WTC11 (cell line): ENCODE results near the gene SH3PXD2A.

Experiments used
- CREM ChIP-seq: sonication (generic); formaldehyde crosslinking; IDR thresholded peaks from 2 replicates; pipeline ENCODE4 v1.8.1; 2022; ENCODE audit warnings: mild to moderate bottlenecking, missing genetic modification reagents, moderate library complexity
- JUN ChIP-seq: sonication (generic); formaldehyde crosslinking; IDR thresholded peaks from 2 replicates; pipeline ENCODE4 v1.8.0; 2023; ENCODE audit warnings: mild to moderate bottlenecking, missing genetic modification reagents
- NFE2L1 ChIP-seq: sonication (generic); formaldehyde crosslinking; IDR thresholded peaks from 2 replicates; pipeline ENCODE4 v1.8.1; 2023; ENCODE audit warnings: missing genetic modification reagents
- TEAD4 ChIP-seq: sonication (generic); formaldehyde crosslinking; IDR thresholded peaks from 2 replicates; pipeline ENCODE4 v1.8.0; 2022; ENCODE audit warnings: mild to moderate bottlenecking, missing genetic modification reagents
- ZNF416 ChIP-seq: fragments of 250-450 bp; sonication (Bioruptor Pico); IDR thresholded peaks from 2 replicates; pipeline ENCODE4 v1.9.0; 2021; ENCODE audit warnings: mild to moderate bottlenecking, inconsistent platforms
- TF ChIP-seq, protein P1 (sequence below): sonication (generic); formaldehyde crosslinking; IDR thresholded peaks from 2 replicates; pipeline ENCODE4 v1.8.1; 2022; ENCODE audit warnings: missing genetic modification reagents, borderline replicate concordance
- TF ChIP-seq, protein P2 (sequence below): fragments of 200-600 bp; IDR thresholded peaks from 2 replicates; pipeline ENCODE4 v1.8.0; 2022; ENCODE audit warnings: antibody characterized with exemption
- TF ChIP-seq, protein P3 (sequence below): sonication (generic); formaldehyde crosslinking; IDR thresholded peaks from 2 replicates; pipeline ENCODE4 v1.8.1; 2022; ENCODE audit warnings: mild to moderate bottlenecking, missing genetic modification reagents, moderate library complexity, borderline replicate concordance
- TF ChIP-seq, protein P4 (sequence below): sonication (generic); formaldehyde crosslinking; conservative IDR thresholded peaks from 2 replicates; pipeline ENCODE4 v1.8.1; 2022; ENCODE audit warnings: mild to moderate bottlenecking, missing genetic modification reagents
- TF ChIP-seq, protein P5 (sequence below): fragments of 250-450 bp; sonication (Bioruptor Pico); IDR thresholded peaks from 2 replicates; pipeline ENCODE4 v1.9.0; 2021; ENCODE audit warnings: mild to moderate bottlenecking
- TF ChIP-seq, protein P6 (sequence below): fragments of 250-450 bp; sonication (Bioruptor Pico); IDR thresholded peaks from 2 replicates; pipeline ENCODE4 v2.1.2; 2022; ENCODE audit warnings: mild to moderate bottlenecking, moderate library complexity
- TF ChIP-seq, protein P7 (sequence below): sonication (generic); formaldehyde crosslinking; IDR thresholded peaks from 2 replicates; pipeline ENCODE4 v1.8.0; 2022; ENCODE audit warnings: mild to moderate bottlenecking, missing genetic modification reagents
- TF ChIP-seq, protein P8 (sequence below): sonication (generic); formaldehyde crosslinking; IDR thresholded peaks from 2 replicates; pipeline ENCODE4 v1.8.1; 2023; ENCODE audit warnings: mild to moderate bottlenecking, missing genetic modification reagents, moderate library complexity

DNA sequence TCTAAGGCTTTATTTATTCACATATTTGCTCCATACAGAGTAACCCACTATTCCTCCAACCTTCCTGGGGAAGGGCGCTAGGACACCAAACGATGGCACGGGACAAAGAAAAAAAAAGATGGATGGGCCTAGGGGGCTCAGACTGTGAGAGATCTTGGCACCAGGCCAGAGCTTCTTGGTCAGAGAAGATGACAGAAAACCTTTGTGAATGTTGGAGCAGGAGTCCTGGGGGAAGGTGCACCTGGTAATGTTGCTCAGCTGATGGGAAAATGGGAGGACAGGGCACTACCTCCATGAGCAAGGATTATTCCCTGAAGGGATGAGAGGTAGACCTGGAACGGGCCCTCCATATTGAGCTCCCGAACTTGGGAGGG lies 1.4 kb upstream of the SH3PXD2A start:
- TF ChIP-seq JUN (CRISPR knock-in tag) (no peak), CREM (CRISPR knock-in tag) (no peak), NFE2L1 (no peak), ZNF416 (CRISPR knock-in tag) (no peak), TEAD4 (CRISPR knock-in tag) (no peak)
- TF ChIP-seq, protein P1, sequence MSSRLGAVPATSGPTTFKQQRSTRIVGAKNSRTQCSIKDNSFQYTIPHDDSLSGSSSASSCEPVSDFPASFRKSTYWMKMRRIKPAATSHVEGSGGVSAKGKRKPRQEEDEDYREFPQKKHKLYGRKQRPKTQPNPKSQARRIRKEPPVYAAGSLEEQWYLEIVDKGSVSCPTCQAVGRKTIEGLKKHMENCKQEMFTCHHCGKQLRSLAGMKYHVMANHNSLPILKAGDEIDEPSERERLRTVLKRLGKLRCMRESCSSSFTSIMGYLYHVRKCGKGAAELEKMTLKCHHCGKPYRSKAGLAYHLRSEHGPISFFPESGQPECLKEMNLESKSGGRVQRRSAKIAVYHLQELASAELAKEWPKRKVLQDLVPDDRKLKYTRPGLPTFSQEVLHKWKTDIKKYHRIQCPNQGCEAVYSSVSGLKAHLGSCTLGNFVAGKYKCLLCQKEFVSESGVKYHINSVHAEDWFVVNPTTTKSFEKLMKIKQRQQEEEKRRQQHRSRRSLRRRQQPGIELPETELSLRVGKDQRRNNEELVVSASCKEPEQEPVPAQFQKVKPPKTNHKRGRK (CRISPR knock-in tag): no peak
- TF ChIP-seq, protein P2, sequence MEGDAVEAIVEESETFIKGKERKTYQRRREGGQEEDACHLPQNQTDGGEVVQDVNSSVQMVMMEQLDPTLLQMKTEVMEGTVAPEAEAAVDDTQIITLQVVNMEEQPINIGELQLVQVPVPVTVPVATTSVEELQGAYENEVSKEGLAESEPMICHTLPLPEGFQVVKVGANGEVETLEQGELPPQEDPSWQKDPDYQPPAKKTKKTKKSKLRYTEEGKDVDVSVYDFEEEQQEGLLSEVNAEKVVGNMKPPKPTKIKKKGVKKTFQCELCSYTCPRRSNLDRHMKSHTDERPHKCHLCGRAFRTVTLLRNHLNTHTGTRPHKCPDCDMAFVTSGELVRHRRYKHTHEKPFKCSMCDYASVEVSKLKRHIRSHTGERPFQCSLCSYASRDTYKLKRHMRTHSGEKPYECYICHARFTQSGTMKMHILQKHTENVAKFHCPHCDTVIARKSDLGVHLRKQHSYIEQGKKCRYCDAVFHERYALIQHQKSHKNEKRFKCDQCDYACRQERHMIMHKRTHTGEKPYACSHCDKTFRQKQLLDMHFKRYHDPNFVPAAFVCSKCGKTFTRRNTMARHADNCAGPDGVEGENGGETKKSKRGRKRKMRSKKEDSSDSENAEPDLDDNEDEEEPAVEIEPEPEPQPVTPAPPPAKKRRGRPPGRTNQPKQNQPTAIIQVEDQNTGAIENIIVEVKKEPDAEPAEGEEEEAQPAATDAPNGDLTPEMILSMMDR: no peak
- TF ChIP-seq, protein P3, sequence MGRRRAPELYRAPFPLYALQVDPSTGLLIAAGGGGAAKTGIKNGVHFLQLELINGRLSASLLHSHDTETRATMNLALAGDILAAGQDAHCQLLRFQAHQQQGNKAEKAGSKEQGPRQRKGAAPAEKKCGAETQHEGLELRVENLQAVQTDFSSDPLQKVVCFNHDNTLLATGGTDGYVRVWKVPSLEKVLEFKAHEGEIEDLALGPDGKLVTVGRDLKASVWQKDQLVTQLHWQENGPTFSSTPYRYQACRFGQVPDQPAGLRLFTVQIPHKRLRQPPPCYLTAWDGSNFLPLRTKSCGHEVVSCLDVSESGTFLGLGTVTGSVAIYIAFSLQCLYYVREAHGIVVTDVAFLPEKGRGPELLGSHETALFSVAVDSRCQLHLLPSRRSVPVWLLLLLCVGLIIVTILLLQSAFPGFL (CRISPR knock-in tag): no peak
- TF ChIP-seq, protein P4, sequence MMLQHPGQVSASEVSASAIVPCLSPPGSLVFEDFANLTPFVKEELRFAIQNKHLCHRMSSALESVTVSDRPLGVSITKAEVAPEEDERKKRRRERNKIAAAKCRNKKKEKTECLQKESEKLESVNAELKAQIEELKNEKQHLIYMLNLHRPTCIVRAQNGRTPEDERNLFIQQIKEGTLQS (CRISPR knock-in tag): no peak
- TF ChIP-seq, protein P5, sequence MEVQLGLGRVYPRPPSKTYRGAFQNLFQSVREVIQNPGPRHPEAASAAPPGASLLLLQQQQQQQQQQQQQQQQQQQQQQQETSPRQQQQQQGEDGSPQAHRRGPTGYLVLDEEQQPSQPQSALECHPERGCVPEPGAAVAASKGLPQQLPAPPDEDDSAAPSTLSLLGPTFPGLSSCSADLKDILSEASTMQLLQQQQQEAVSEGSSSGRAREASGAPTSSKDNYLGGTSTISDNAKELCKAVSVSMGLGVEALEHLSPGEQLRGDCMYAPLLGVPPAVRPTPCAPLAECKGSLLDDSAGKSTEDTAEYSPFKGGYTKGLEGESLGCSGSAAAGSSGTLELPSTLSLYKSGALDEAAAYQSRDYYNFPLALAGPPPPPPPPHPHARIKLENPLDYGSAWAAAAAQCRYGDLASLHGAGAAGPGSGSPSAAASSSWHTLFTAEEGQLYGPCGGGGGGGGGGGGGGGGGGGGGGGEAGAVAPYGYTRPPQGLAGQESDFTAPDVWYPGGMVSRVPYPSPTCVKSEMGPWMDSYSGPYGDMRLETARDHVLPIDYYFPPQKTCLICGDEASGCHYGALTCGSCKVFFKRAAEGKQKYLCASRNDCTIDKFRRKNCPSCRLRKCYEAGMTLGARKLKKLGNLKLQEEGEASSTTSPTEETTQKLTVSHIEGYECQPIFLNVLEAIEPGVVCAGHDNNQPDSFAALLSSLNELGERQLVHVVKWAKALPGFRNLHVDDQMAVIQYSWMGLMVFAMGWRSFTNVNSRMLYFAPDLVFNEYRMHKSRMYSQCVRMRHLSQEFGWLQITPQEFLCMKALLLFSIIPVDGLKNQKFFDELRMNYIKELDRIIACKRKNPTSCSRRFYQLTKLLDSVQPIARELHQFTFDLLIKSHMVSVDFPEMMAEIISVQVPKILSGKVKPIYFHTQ (CRISPR knock-in tag): no peak
- TF ChIP-seq, protein P6, sequence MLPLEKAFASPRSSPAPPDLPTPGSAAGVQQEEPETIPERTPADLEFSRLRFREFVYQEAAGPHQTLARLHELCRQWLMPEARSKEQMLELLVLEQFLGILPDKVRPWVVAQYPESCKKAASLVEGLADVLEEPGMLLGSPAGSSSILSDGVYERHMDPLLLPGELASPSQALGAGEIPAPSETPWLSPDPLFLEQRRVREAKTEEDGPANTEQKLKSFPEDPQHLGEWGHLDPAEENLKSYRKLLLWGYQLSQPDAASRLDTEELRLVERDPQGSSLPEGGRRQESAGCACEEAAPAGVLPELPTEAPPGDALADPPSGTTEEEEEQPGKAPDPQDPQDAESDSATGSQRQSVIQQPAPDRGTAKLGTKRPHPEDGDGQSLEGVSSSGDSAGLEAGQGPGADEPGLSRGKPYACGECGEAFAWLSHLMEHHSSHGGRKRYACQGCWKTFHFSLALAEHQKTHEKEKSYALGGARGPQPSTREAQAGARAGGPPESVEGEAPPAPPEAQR (CRISPR knock-in tag): no peak
- TF ChIP-seq, protein P7, sequence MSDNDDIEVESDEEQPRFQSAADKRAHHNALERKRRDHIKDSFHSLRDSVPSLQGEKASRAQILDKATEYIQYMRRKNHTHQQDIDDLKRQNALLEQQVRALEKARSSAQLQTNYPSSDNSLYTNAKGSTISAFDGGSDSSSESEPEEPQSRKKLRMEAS (CRISPR knock-in tag): no peak
- TF ChIP-seq, protein P8, sequence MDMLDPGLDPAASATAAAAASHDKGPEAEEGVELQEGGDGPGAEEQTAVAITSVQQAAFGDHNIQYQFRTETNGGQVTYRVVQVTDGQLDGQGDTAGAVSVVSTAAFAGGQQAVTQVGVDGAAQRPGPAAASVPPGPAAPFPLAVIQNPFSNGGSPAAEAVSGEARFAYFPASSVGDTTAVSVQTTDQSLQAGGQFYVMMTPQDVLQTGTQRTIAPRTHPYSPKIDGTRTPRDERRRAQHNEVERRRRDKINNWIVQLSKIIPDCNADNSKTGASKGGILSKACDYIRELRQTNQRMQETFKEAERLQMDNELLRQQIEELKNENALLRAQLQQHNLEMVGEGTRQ: no peak
